Endodermal cell (in vitro differentiated cells): ENCODE data around the gene ACSF2. TPM values are rescaled to one million over a fixed set of nuclear protein-coding genes. Genes with fewer than 3 reads are reported as not detected.
A peak's percentile ranks its signal among the peaks of the same experiment; 100 is the strongest.

Experiments
- DNase-seq: peaks from one replicate; pipeline ENCODE4 v3.0.0-alpha.2; 2017
- H3K27ac ChIP-seq: 2 replicates; pipeline ENCODE4 v1.5.1; 2013; ENCODE audit warnings: mild to moderate bottlenecking, low read depth, low read length, moderate library complexity
- H3K27me3 ChIP-seq: 2 replicates; pipeline ENCODE4 v1.6.1; 2013; ENCODE audit warnings: mild to moderate bottlenecking, low read length, moderate library complexity; ENCODE audit not compliant: insufficient read depth, control insufficient read depth, poor library complexity, severe bottlenecking
- H3K36me3 ChIP-seq: 2 replicates; pipeline ENCODE4 v1.7.0; 2013; ENCODE audit warnings: mild to moderate bottlenecking, low read length, moderate library complexity; ENCODE audit not compliant: control insufficient read depth, insufficient read depth
- H3K4me1 ChIP-seq: one replicate; pipeline ENCODE4 v1.7.0; 2013; ENCODE audit warnings: low read length; ENCODE audit not compliant: control insufficient read depth, insufficient read depth
- H3K4me3 ChIP-seq: 2 replicates; pipeline ENCODE4 v1.5.1; 2013; ENCODE audit warnings: mild to moderate bottlenecking, low read length, moderate library complexity
- H3K9ac ChIP-seq: 2 replicates; pipeline ENCODE4 v1.6.1; 2013; ENCODE audit warnings: mild to moderate bottlenecking, low read length, moderate library complexity; ENCODE audit not compliant: poor library complexity, severe bottlenecking; ENCODE audit errors: extremely low read depth
- H3K9me3 ChIP-seq: 2 replicates; pipeline ENCODE4 v1.6.1; 2013; ENCODE audit warnings: mild to moderate bottlenecking, low read length, moderate library complexity; ENCODE audit not compliant: control insufficient read depth
- H3K27ac Mint-ChIP-seq: 2 replicates; pipeline ENCODE4 v1.8.0; 2020; ENCODE audit warnings: mixed read lengths
- H3K27me3 Mint-ChIP-seq: 2 replicates; pipeline ENCODE4 v1.8.0; 2021; ENCODE audit warnings: mild to moderate bottlenecking, mixed read lengths; ENCODE audit not compliant: insufficient read depth
- H3K36me3 Mint-ChIP-seq: 2 replicates; pipeline ENCODE4 v1.8.0; 2020; ENCODE audit warnings: low read depth, mixed read lengths
- H3K4me1 Mint-ChIP-seq: 2 replicates; pipeline ENCODE4 v1.8.0; 2020; ENCODE audit warnings: mixed read lengths
- H3K4me3 Mint-ChIP-seq: 2 replicates; pipeline ENCODE4 v1.8.0; 2020; ENCODE audit warnings: mild to moderate bottlenecking, moderate library complexity, mixed read lengths
- H3K9me3 Mint-ChIP-seq: 2 replicates; pipeline ENCODE4 v1.8.0; 2020; ENCODE audit warnings: mild to moderate bottlenecking, mixed read lengths
- CTCF ChIP-seq: fragments of 200-600 bp; sonication (generic); conservative IDR thresholded peaks from 2 replicates; pipeline ENCODE4 v1.5.0; 2021; ENCODE audit warnings: antibody characterized with exemption, mild to moderate bottlenecking
- WGBS, 2 experiments: methylation state at CpG; one replicate each; pipeline versions ENCODE4 v1.1.5 to v1.1.7; 2013; ENCODE audit warnings: missing lambda C conversion rate in 2 of 2, mixed read lengths in 1 of 2; ENCODE audit not compliant: insufficient coverage in 1 of 2, insufficient read length in 1 of 2; 5-methylcytosine and 5-hydroxymethylcytosine counted together
- total RNA-seq, 2 donors: library from RNA; stranded (reverse); fragmentation: NEBNext Ultra II Directional in 1 of 2; extraction: Animal tissue kit (Norgen Biotek cat#: 25700) in 1 of 2; gene quantifications; 2 replicates in 1 of 2; 3 replicates in 1 of 2; pipeline ENCODE4 v1.2.1, GENCODE V29; 2021

ACSF2 gene
- total RNA-seq, 2 donors from 2014 or later: 61.7 to 76.5 TPM

GRCh38 chr17:50469208-50469605 lies 43.2 kb downstream of the ACSF2 start:
- Histone ChIP-seq H3K9me3 (no peaks in the 10 kb centered on the region), H3K27me3 (peaks cover 16% of the 10 kb centered on the region), H3K9ac (no peak overlapping the region), H3K27ac (no peak overlapping the region), H3K4me3 (no peak overlapping the region), H3K4me1 (no peaks in the 10 kb centered on the region), H3K36me3 (no peaks in the 10 kb centered on the region)
- Mint-ChIP-seq H3K27ac (no peak overlapping the region), H3K4me3 (peak overlapping the region; percentile 24), H3K9me3 (no peaks in the 10 kb centered on the region), H3K27me3 (peaks cover 50% of the 10 kb centered on the region), H3K36me3 (peaks cover 32% of the 10 kb centered on the region), H3K4me1 (peaks cover 16% of the 10 kb centered on the region)
- 56 to 79% methylated on average over 5 to 33 of the region's 37 CpGs for WGBS, 2 experiments
- TF ChIP-seq CTCF: no peak
- peak; percentile 60 for DNase-seq

GRCh38 chr17:50469671-50470305 lies 43.8 kb downstream of the ACSF2 start:
- DNase-seq: peak; percentile 59
- no peaks in the 10 kb centered on the region for H3K4me1 ChIP-seq
- H3K27me3 ChIP-seq: peaks cover 16% of the 10 kb centered on the region
- H3K9me3 Mint-ChIP-seq: no peaks in the 10 kb centered on the region
- TF ChIP-seq CTCF: no peak
- no peak overlapping the region for H3K27ac ChIP-seq
- 88 to 90% methylated on average over 5 to 18 of the region's 19 CpGs for WGBS, 2 experiments
- H3K9me3 ChIP-seq: no peaks in the 10 kb centered on the region
- H3K27ac Mint-ChIP-seq: no peak overlapping the region
- peaks cover 37% of the 10 kb centered on the region for H3K36me3 Mint-ChIP-seq
- peaks cover 16% of the 10 kb centered on the region for H3K4me1 Mint-ChIP-seq
- no peak overlapping the region for H3K4me3 ChIP-seq
- H3K27me3 Mint-ChIP-seq: peaks cover 51% of the 10 kb centered on the region
- H3K36me3 ChIP-seq: no peaks in the 10 kb centered on the region
- peak overlapping the region; percentile 24 for H3K4me3 Mint-ChIP-seq
- no peak overlapping the region for H3K9ac ChIP-seq

DNA sequence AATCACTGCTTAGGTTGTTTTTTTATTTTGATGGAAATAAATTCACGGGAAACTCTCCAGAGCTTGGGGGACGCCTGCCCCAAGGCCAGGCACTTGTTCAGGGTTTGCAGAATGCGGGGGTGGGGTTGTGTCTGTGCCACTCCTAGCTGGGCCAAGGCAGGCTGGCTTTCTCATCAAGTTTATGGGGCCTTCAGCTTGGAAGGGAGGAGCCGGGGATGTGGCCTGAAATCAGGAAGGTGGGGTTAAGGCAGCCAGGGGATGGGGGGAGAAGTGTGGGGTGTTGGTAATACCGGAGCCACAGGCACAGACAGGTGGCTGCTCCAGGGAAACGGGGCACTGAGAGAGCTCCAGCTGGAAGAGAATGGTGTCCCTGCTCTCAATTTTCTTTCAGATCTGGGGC lies 44.4 kb downstream of the ACSF2 start:
- no peak overlapping the region for H3K4me3 Mint-ChIP-seq

More for the DNA sequence above, 44.4 kb downstream of the ACSF2 start:
- H3K36me3 ChIP-seq: no peaks in the 10 kb centered on the region
- Mint-ChIP-seq H3K27me3 (peaks cover 56% of the 10 kb centered on the region), H3K36me3 (peaks cover 33% of the 10 kb centered on the region), H3K4me1 (peaks cover 16% of the 10 kb centered on the region), H3K9me3 (no peaks in the 10 kb centered on the region), H3K27ac (no peak overlapping the region)
- peaks cover 16% of the 10 kb centered on the region for H3K27me3 ChIP-seq
- no peak overlapping the region for H3K9ac ChIP-seq
- WGBS, 2 experiments: 90 to 96% methylated on average over 4 to 6 of the region's 6 CpGs
- H3K4me3 ChIP-seq: no peak overlapping the region
- no peak for TF ChIP-seq CTCF
- no peaks in the 10 kb centered on the region for H3K4me1 ChIP-seq
- DNase-seq: peak; percentile 53
- H3K27ac ChIP-seq: no peak overlapping the region
- H3K9me3 ChIP-seq: no peaks in the 10 kb centered on the region
